Left renal pelvis (tissue), 4 donors: ENCODE results near the gene OSGIN1. TPM values are rescaled to one million over a fixed set of nuclear protein-coding genes. Genes with fewer than 3 reads are reported as not detected.

Experiments used
- DNase-seq, 4 donors: peaks; one replicate each; pipeline ENCODE4 v3.0.0-alpha.2; 2013; ENCODE audit warnings: low read depth in 4 of 4, low spot score in 3 of 4
- polyA plus RNA-seq, 4 donors: library from polyadenylated mRNA; unstranded; fragments of 120-200 nt; gene quantifications; one replicate each; pipeline ENCODE4 v1.2.1, GENCODE V29; 2013; ENCODE audit not compliant: insufficient read length in 4 of 4

The OSGIN1 gene
- polyA plus RNA-seq, 4 donors, result 0.34 to 0.73 (median 0.50) TPM

DNA sequence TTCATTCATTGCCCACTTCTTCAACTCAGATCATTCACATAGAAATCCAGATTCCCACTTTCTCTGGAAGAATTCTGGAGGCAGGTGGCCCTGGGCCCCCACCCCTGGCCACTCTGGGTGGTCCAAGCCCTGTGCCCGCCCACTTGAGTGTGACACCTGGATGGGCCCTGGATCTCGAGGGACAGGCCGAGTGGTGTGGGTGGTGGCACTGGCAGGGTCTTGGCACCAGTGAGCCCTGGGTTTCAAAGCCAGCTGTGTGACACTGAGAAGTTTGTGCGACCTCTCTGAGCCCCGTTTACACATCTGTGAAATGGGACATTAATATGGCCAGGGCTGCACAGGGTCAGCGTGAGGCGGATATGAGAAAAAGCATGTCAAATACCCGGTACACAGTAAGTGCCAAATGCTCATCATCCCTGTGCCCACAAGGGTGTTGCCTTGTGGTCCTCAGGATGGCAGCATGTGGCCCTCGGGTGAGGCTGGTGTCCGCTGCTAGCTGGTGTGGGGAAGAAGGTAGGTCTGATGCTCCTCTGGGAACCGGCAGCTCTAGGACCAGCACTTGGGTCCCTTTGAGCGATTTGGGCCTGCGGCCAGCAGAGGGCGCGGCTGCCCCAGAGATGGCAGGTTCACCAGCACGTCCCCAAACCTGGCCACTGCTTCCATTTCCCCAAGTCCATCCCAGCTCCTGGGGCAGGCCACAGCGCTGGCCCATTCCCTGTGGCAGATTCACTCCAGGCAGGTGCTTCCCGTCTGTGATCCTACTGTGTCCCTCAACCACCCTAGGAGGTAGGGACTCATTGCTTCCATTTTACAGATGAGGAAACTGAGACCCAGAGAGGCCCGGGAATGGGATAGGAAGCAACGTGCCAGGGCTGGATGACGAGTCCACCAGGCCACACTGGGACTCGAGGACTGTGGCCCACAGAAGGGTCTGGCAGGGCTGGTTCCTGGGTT lies 3.6 kb downstream of the OSGIN1 start:
- peak in 2 of 4 donors; percentile 31 to 60 for DNase-seq

DNA sequence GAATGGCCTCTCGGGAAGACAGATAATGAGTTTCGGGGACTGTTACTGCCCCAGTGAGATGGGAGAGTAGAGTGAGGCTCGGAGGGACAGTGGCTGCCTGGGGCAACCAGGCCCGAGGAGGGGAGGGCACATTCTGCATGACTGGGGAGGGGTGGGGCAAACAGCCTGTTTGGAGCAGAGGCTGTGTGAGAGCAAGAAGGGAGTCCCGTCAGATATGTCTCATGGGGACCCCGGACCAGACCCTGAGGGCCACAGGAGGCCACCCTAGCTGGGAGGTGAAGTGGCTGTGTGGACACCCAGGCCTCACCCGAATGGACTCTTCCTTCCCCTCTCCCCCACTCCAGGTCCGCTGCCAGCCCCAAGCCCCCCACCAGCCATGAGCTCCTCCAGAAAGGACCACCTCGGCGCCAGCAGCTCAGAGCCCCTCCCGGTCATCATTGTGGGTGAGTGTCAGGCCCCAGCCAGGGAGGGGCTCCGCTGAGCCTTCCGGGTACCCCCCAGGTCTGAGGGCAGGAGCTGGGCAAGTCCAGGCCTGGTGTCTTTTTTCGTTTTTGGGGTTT lies 4.3 kb downstream of the OSGIN1 start:
- DNase-seq, result no peak

DNA sequence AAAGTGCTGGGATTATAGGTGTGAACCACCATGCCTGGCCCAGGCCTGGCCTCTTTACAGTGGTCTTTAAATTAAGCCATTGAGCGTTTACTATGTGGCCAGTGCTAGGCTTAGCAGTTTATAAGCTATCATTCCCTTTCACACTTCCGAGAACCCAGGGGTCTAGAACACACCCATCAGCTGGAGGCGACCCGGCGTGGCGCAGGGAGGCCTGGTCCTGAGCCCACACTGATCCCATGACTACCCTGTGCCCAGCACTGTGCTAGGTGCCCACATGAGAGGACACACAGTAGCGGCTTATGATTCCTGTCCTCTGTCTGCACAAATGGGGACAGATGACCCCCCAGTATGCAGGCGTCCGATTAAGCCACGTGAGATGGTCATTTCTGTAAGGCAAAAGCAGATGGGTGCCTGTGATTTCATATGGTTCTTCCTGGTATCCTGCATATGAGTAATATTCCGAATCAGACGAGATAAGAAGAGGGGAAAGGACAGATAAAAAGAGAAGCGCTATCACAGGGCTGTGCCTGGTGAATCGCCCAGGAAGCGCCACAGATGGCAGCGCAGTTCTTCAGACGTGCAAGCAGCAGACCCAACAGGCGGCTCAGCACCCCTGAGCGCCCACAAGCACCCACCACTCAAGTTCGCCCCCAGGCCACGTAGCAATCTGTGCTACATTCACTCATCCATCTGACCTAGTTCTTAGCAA lies 5.3 kb downstream of the OSGIN1 start:
- no peak for DNase-seq

DNA sequence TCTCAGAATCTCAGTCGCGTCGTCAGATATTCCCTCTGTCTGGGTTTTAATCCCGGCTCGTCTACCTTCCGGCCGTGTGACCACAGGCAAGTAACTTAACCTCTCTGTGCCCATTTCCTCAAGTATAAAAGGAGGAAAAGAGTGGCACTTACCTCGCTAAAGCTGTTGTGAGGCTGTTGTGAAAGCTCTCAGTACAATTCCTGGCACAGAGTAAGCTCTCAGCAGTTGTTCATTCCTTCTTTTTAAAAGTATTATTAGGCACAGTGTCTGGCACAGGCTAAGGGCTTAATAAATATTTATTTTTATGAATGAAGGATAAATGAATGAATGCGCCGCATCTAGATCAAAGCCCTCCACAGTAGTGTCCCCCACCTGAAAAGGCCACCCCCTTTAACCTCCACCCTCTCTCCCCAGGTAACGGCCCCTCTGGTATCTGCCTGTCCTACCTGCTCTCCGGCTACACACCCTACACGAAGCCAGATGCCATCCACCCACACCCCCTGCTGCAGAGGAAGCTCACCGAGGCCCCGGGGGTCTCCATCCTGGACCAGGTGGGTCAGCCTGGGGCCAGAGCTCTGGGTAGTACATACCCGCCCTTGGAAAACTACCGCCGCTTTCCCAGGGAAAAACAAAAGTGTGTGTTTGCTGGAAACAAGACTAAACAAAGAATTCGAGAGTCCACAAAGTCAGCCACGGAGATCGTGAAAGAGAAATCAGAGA lies 6.0 kb downstream of the OSGIN1 start:
- DNase-seq, result no peak

DNA sequence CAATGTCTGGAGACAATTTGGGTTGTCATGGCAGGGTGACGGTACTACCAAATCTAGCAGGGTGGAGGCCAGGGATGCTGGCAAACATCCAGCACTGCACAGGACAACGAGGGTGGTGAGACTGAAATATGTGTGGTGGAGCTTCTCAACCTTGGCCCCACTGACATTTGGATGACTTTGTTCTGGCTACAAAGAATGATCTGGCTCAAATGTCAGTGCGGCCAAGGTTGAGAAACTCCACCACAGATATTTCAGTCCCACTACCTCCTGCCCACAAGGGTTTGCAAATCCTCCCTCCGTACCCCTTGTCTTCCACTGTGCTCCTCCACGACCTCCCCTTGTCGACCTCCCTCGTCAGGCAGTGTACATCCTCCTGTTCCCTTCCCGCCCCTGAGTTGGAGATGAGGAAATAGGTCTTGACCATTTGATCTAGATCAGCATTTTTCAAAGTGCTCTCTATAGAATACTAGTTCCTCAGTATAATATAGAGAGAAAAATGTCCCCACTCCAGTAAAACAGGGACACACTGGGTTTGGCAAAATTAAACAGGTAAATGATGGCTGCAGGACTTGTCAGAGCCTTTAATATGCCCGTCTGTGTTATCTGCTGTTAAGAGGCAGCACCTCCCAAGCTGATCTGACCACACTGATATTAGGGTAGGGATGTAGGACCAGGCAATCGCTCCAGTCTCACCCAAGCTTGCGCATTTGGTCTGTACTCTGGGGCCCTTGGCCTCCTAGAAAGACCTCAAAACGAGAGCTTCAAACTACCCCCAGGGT lies 6.8 kb downstream of the OSGIN1 start:
- no peak for DNase-seq

DNA sequence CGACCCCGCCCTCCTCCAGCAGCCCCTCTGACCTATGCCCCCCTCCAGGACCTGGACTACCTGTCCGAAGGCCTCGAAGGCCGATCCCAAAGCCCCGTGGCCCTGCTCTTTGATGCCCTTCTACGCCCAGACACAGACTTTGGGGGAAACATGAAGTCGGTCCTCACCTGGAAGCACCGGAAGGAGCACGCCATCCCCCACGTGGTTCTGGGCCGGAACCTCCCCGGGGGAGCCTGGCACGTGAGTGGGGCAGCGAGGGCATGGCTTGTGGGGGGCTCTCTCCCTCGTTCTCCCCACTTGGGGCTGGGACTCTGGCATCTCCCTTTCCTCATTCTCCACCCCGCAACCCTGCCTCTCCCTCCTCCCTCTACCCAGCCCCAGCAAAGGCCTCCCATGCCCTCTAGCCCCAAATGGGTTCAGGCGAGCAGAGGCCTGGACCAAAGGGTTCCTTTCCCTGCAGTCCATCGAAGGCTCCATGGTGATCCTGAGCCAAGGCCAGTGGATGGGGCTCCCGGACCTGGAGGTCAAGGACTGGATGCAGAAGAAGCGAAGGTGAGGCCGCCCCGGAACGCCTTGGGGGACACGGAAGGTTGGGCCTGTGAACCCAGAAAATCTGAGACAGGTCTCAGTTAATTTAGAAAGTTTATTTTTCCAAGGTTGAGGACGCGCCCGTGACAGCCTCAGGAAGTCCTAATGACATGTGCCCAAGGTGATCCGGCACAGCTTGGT lies 7.6 kb downstream of the OSGIN1 start:
- no peak for DNase-seq

DNA sequence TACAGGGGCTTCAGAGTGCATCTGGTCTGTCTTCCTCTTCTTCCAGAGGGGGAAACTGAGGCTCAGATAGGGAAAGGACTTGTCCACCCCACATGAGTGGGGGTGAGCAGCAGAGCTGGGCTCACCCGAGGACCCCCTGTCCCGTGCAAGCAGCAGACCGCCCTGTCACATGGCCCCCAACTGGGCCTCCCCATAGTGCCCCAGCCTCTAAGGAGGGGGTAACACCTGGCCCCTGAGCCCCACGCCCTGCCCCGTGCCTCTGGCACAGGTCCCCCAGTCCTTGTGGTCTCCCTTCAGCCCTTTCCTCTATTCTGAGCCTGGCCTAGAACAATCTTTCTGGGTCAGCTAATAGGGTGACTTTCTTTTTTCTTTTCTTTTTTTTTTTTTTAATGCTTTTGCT lies 8.6 kb downstream of the OSGIN1 start:
- no peak for DNase-seq

DNA sequence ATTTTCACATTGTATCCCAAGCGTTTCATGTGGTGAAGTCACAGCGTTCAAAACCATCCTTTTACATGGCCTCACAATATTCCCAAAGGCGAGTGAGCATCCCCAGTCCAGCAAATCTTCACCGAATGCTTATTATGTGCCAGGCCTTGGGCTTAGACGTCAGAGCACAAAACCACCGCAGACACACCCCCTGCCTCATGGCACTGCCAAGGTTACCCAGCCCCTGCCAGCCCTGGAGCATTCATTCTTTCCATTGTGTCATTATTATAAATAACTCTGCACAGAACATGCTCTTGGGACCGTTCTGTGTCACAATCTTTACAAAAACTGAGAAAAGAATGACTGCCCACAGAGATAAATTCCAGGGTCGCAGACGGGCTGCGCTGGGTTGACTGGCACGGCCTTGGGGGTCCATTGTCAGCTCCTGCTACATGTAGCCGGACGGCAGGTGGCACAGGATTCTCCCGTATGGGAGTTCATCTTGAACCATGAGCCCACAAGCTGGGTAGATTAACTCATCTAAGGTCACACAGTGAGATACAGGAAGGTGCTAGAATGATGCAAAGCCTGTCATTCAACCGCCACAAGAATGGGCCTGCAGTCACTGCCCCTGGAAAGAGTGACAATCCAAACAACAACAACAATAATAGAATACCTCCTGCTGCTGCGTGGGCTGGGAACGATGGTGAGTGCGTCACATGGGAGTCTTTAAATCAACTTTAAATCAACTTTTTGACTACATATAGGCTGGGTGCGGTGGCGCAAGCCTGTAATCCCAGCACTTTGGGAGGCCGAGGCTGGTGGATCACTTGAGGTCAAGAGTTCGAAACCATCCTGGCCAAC lies 10.5 kb downstream of the OSGIN1 start:
- no peak for DNase-seq

DNA sequence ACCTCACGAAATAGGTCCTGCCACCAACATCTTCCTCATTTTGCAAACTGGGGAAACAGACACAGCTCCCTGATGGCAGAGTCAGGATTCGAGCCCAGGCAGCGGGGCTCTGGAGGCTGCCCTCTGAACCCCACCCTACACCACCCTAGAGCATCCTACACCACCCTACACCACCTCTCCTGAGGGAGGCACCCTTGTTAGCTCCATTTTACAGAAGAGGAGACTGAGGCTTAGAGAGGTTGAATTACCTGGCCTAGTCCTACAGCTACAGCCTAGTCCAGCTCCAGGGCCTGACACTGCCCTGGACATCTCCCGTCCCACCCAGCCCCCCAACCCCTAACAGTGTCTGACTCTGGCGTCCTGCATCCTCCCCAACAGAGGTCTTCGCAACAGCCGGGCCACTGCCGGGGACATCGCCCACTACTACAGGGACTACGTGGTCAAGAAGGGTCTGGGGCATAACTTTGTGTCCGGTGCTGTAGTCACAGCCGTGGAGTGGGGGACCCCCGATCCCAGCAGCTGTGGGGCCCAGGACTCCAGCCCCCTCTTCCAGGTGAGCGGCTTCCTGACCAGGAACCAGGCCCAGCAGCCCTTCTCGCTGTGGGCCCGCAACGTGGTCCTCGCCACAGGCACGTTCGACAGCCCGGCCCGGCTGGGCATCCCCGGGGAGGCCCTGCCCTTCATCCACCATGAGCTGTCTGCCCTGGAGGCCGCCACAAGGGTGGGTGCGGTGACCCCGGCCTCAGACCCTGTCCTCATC lies 11.8 kb downstream of the OSGIN1 start:
- DNase-seq, result no peak

DNA sequence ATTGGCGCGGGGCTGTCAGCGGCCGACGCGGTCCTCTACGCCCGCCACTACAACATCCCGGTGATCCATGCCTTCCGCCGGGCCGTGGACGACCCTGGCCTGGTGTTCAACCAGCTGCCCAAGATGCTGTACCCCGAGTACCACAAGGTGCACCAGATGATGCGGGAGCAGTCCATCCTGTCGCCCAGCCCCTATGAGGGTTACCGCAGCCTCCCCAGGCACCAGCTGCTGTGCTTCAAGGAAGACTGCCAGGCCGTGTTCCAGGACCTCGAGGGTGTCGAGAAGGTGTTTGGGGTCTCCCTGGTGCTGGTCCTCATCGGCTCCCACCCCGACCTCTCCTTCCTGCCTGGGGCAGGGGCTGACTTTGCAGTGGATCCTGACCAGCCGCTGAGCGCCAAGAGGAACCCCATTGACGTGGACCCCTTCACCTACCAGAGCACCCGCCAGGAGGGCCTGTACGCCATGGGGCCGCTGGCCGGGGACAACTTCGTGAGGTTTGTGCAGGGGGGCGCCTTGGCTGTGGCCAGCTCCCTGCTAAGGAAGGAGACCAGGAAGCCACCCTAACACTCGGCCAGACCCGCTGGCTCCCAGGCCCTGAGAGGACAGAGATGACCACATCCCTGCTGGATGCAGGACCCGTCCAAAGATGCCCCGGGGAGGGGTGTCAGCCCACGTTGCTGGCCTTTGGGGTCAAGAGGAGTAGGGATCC lies 12.6 kb downstream of the OSGIN1 start:
- no peak for DNase-seq

DNA sequence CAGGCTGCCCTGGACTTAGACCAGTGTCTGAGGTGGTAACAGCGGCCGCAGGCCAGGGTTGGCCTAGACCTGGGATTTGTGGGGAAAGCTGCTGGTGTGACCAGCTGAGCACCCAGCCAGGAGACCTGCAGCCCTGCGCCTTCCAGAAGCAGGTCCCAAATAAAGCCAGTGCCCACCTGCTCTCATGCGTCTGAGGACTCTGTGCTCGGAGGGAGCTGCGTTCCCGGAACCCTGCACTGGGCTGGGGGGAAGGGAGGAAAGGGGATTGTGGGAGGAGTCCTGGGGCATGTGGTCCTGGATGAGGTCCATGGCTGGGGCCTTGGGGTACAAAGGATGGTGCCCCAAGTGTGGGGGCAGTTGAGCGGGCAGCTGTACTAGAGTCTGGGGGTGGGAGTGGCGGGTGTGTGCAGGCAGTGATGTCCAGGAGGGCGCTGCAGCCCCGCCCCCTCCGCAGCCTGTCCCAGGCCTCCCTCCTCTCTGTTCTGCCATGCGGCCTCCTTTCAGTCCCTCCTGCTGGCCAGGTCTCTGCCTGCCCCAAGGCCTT lies 13.2 kb downstream of the OSGIN1 start:
- DNase-seq, result no peak

DNA sequence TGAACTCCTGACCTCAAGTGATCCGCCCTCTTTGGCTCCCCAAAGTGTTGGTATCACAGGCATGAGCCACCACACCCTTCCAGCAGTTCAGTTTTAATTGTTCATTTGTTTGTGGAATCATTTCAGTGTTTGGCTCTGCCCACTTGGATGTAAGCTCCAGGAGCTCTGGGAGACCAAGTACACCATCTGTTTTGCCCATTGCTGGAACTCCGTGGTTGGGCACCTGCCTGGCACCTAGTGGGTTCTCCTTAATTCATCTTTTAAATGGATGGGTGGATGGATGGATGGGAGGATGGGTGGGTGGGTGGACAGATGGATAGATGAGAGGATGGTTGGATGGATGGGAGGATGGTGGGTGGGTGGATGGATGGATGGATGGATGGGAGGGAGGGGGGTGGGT lies 14.1 kb downstream of the OSGIN1 start:
- no peak for DNase-seq

DNA sequence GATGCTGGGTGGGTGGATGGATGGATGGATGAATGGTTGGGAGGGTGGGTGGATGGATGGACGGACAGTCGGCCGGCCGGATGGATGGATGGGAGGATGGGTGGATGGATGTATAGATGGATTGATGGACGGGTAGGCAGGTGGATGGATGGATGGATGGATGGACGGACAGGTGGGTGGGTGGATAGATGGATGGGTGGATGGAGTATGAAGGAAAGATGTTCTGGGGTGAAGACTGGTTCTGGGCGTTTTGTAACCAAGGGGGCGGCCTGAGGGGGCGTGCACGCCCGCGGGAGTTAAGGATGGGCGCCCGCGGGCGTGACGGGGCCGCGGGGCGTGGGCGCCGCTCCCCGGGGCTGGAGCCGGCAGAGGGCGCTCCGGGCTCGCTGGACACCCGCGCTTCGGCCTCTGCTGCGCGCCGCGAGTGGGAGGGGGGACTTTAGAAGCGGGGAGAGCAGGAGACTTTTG lies 14.8 kb downstream of the OSGIN1 start, which contains the start of gene NECAB2:
NECAB2 (plus strand) TSS at position 407 of the 468 bp plus-strand sequence. CDS start 405 bp downstream, outside the sequence.
- no peak for DNase-seq

DNA sequence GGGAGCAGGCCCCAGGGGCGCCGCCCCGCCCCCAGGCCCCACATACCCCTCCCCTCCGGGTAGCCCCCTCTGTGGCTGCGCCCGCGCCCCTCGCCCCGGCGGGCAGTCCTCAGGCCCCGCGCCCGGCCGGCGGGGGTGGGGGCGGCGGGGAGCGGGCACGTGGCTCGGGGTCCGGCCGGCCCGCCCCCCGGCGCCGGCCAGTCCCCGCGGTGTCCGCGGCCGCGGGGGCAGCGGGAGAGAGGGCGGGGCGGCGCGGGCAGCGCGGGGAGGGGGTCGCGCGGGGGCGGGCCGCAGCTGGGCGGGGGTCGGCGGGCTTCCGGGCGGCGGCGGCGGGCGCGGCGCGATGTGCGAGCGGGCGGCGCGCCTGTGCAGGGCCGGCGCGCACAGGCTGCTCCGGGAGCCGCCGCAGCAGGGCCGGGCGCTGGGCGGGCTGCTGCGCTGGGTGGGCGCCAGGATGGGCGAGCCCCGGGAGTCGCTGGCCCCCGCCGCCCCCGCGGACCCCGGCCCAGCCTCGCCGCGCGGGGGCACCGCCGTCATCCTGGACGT lies 15.3 kb downstream of the OSGIN1 start:
- DNase-seq, result no peak

DNA sequence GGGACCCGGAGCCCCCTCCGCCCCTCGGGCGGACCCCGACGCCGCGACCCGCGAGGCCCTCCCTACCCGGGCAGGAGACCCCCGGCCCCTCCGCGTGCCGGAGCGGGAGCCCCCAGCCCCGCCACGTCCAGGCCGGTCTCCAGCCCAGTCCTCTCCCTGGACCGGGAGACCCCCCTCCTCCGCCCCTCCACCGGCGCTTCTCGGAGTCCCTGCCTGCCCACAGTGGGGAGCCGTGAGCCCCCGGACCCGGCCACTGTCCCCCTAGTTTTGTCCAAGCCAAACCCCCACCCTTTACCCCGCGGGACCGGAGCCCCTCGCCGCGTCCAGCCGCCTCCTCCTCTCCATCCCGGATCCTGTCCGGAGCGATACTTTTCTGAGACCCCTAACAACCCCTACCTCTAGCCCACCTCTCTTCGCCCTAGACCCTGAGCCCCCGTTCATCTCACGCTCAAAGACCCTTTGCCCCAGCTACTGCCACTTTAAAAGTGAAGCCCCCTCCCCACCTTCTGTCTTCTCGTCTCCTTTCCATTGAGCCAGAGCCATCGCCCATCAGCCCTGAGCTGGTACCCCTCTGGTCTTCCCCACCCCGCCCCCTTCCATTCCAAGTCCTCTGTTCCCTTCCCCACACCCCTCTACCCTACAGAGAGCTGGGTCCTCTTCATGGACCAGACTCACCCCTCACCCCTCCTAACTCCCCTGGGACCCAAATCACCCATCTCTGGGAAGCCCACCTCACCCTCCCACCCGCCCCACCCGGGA lies 16.0 kb downstream of the OSGIN1 start:
- no peak for DNase-seq
